Activated naive CD4-positive, alpha-beta T cell (primary cell): Measurements from ENCODE around the gene EMILIN2.

ENCODE experiments used
- DNase-seq, 4 experiments: peaks; one replicate each; lab custom pipeline; 2025; lab: John Stamatoyannopoulos, UW

The EMILIN2 gene

GRCh38 chr18:2954869-2955645, 108.3 kb downstream of the EMILIN2 start:
- DNase-seq: no peak

GRCh38 chr18:2956056-2956455, 109.2 kb downstream of the EMILIN2 start:
- no peak for DNase-seq

GRCh38 chr18:2958819-2959298, 112.1 kb downstream of the EMILIN2 start:
- no peak for DNase-seq

GRCh38 chr18:2959341-2959740, 112.5 kb downstream of the EMILIN2 start:
- no peak for DNase-seq

- DNase-seq: no peak
These were observed 114.3 kb downstream of the EMILIN2 start for GRCh38 chr18:2960983-2961696.

- DNase-seq: no peak
These were observed 115.0 kb downstream of the EMILIN2 start for GRCh38 chr18:2961821-2962220.

- DNase-seq: peak in 2 of 4 experiments; percentile 8 to 16
These were observed 116.2 kb downstream of the EMILIN2 start for GRCh38 chr18:2963048-2963447.

GRCh38 chr18:2964361-2965010, 117.7 kb downstream of the EMILIN2 start:
- no peak for DNase-seq
